GM18505 (cell line): ENCODE measurements around the gene PDAP1.

Experiments
- ATAC-seq: cut with Tn5 transposase; IDR thresholded peaks from one replicate; pipeline ENCODE4 v1.9.1; 2021; ENCODE audit not compliant: unreplicated experiment
- POLR2A ChIP-seq: IDR thresholded peaks from 4 replicates; pipeline ENCODE4 v1.6.1; 2011; ENCODE audit warnings: borderline replicate concordance; ENCODE audit not compliant: insufficient read depth, insufficient read length; ENCODE audit errors: extremely low read depth

Gene PDAP1

GRCh38 chr7:99408379-99409191 is at the start of gene PDAP1, which contains the start of gene BUD31:
TSS of gene PDAP1 (minus strand) at chr7:99408597. CDS start at chr7:99408548, 49 bp downstream.
TSS of gene BUD31 (plus strand) at chr7:99408969. CDS start at chr7:99411093, 2,124 bp downstream.
- TF ChIP-seq POLR2A: peak; percentile 95
- peak; percentile 73 for ATAC-seq

GRCh38 chr7:99457650-99458493 is 49.5 kb upstream of the PDAP1 start:
- TF ChIP-seq POLR2A: no peak
- ATAC-seq: no peak

- ATAC-seq: no peak
- TF ChIP-seq POLR2A: no peak
Measured at GRCh38 chr7:99457050-99457649, 48.8 kb upstream of the PDAP1 start.

GRCh38 chr7:99456288-99456687 is 47.9 kb upstream of the PDAP1 start:
- no peak for ATAC-seq
- TF ChIP-seq POLR2A: peak; percentile 13

- no peak for ATAC-seq
- TF ChIP-seq POLR2A: no peak
Measured at GRCh38 chr7:99455874-99456273, 47.5 kb upstream of the PDAP1 start.

GRCh38 chr7:99453105-99453504 is 44.7 kb upstream of the PDAP1 start:
- no peak for TF ChIP-seq POLR2A
- no peak for ATAC-seq

GRCh38 chr7:99452541-99452940 is 44.1 kb upstream of the PDAP1 start:
- TF ChIP-seq POLR2A: no peak

GRCh38 chr7:99451936-99452335 is 43.5 kb upstream of the PDAP1 start:
- no peak for TF ChIP-seq POLR2A
- ATAC-seq: no peak

More at GRCh38 chr7:99452541-99452940, 44.1 kb upstream of the PDAP1 start:
- ATAC-seq: no peak

GRCh38 chr7:99449326-99449725 is 40.9 kb upstream of the PDAP1 start:
- ATAC-seq: no peak
- TF ChIP-seq POLR2A: no peak

GRCh38 chr7:99448855-99449254 is 40.5 kb upstream of the PDAP1 start:
- ATAC-seq: no peak
- TF ChIP-seq POLR2A: no peak

- ATAC-seq: no peak
- no peak for TF ChIP-seq POLR2A
Measured at GRCh38 chr7:99447943-99448342, 39.5 kb upstream of the PDAP1 start.

- no peak for TF ChIP-seq POLR2A
- no peak for ATAC-seq
Measured at GRCh38 chr7:99446096-99446495, 37.7 kb upstream of the PDAP1 start.

GRCh38 chr7:99440195-99440594 is 31.8 kb upstream of the PDAP1 start:
- no peak for TF ChIP-seq POLR2A
- ATAC-seq: no peak
